Measurements from ENCODE around the gene HEPN1. TPM values are rescaled to one million over a fixed set of nuclear protein-coding genes. Genes with fewer than 3 reads are reported as not detected.
A peak's percentile ranks its signal among the peaks of the same experiment; 100 is the strongest.

HEPN1 gene
- total and polyA plus RNA-seq, 4 donors: 0.51 TPM; not detected in 3

GRCh38 chr11:124902616-124903015 is 16.4 kb upstream of the HEPN1 start:
- no peaks in the 10 kb centered on the region for H3K9me3 ChIP-seq (ENCODE audit: control insufficient read depth, low read length)
- H3K4me1 ChIP-seq (ENCODE audit: control insufficient read depth in 1 of 2, insufficient read depth in 2 of 2, low read length in 2 of 2): no peaks in the 10 kb centered on the region
- DNase-seq (no peak), ATAC-seq (ENCODE audit: low FRiP score) (no peak)
- no peaks in the 10 kb centered on the region for H3K36me3 ChIP-seq (ENCODE audit: control insufficient read depth in 1 of 2, insufficient read depth in 2 of 2, low read length in 1 of 2)
- H3K27ac ChIP-seq (ENCODE audit: low read depth in 1 of 2, low read length in 2 of 2): no peak overlapping the region
- no peak overlapping the region for H3K4me3 ChIP-seq (ENCODE audit: low read length in 2 of 2)
- intact Hi-C loops (cut with DNase I): no loop called here
- no peaks in the 10 kb centered on the region for H3K27me3 ChIP-seq (ENCODE audit: control insufficient read depth in 1 of 2, insufficient read depth in 2 of 2, low read length in 1 of 2)
- WGBS, 2 donors: 95 to 97% methylated on average over 1 of the region's 1 CpG

- Histone ChIP-seq H3K27me3 (ENCODE audit: control insufficient read depth in 1 of 2, insufficient read depth in 2 of 2, low read length in 1 of 2) (no peaks in the 10 kb centered on the region), H3K4me1 (ENCODE audit: control insufficient read depth in 1 of 2, insufficient read depth in 2 of 2, low read length in 2 of 2) (no peaks in the 10 kb centered on the region), H3K27ac (ENCODE audit: low read depth in 1 of 2, low read length in 2 of 2) (no peak overlapping the region), H3K9me3 (ENCODE audit: control insufficient read depth, low read length) (peaks cover 2% of the 10 kb centered on the region), H3K4me3 (ENCODE audit: low read length in 2 of 2) (no peak overlapping the region), H3K36me3 (ENCODE audit: control insufficient read depth in 1 of 2, insufficient read depth in 2 of 2, low read length in 1 of 2) (no peaks in the 10 kb centered on the region)
- DNase-seq: no peak
- 73 to 81% methylated on average over 3 of the region's 3 CpGs for WGBS, 2 donors
- intact Hi-C loops (cut with DNase I): no loop called here
- ATAC-seq (ENCODE audit: low FRiP score): no peak
Measured at GRCh38 chr11:124915541-124916369, 3.3 kb upstream of the HEPN1 start.

GRCh38 chr11:124916370-124916710 is 2.7 kb upstream of the HEPN1 start:
- no peaks in the 10 kb centered on the region for H3K27me3 ChIP-seq (ENCODE audit: control insufficient read depth in 1 of 2, insufficient read depth in 2 of 2, low read length in 1 of 2)
- DNase-seq (no peak), ATAC-seq (ENCODE audit: low FRiP score) (no peak)
- H3K9me3 ChIP-seq (ENCODE audit: control insufficient read depth, low read length): peaks cover 2% of the 10 kb centered on the region
- no peaks in the 10 kb centered on the region for H3K4me1 ChIP-seq (ENCODE audit: control insufficient read depth in 1 of 2, insufficient read depth in 2 of 2, low read length in 2 of 2)
- no peak overlapping the region for H3K4me3 ChIP-seq (ENCODE audit: low read length in 2 of 2)
- no peaks in the 10 kb centered on the region for H3K36me3 ChIP-seq (ENCODE audit: control insufficient read depth in 1 of 2, insufficient read depth in 2 of 2, low read length in 1 of 2)
- intact Hi-C loops (cut with DNase I): no loop called here
- H3K27ac ChIP-seq (ENCODE audit: low read depth in 1 of 2, low read length in 2 of 2): no peak overlapping the region

- no peaks in the 10 kb centered on the region for H3K4me1 ChIP-seq (ENCODE audit: control insufficient read depth in 1 of 2, insufficient read depth in 2 of 2, low read length in 2 of 2)
- no peak for ATAC-seq (ENCODE audit: low FRiP score)
- no peak overlapping the region for H3K4me3 ChIP-seq (ENCODE audit: low read length in 2 of 2)
- no peaks in the 10 kb centered on the region for H3K27me3 ChIP-seq (ENCODE audit: control insufficient read depth in 1 of 2, insufficient read depth in 2 of 2, low read length in 1 of 2)
- no peaks in the 10 kb centered on the region for H3K9me3 ChIP-seq (ENCODE audit: control insufficient read depth, low read length)
- no peaks in the 10 kb centered on the region for H3K36me3 ChIP-seq (ENCODE audit: control insufficient read depth in 1 of 2, insufficient read depth in 2 of 2, low read length in 1 of 2)
- 73 to 80% methylated on average over 6 of the region's 6 CpGs for WGBS, 2 donors
- no peak overlapping the region for H3K27ac ChIP-seq (ENCODE audit: low read depth in 1 of 2, low read length in 2 of 2)
- intact Hi-C loops (cut with DNase I): no loop called here
- DNase-seq: no peak
Measured at GRCh38 chr11:124917115-124917637, 1.9 kb upstream of the HEPN1 start.

- Histone ChIP-seq H3K27me3 (ENCODE audit: control insufficient read depth in 1 of 2, insufficient read depth in 2 of 2, low read length in 1 of 2) (no peaks in the 10 kb centered on the region), H3K4me3 (ENCODE audit: low read length in 2 of 2) (no peak overlapping the region), H3K9me3 (ENCODE audit: control insufficient read depth, low read length) (no peaks in the 10 kb centered on the region), H3K4me1 (ENCODE audit: control insufficient read depth in 1 of 2, insufficient read depth in 2 of 2, low read length in 2 of 2) (no peaks in the 10 kb centered on the region), H3K36me3 (ENCODE audit: control insufficient read depth in 1 of 2, insufficient read depth in 2 of 2, low read length in 1 of 2) (no peaks in the 10 kb centered on the region), H3K27ac (ENCODE audit: low read depth in 1 of 2, low read length in 2 of 2) (no peak overlapping the region)
- WGBS, 2 donors: 98% methylated on average over 2 of the region's 2 CpGs
- DNase-seq (no peak), ATAC-seq (ENCODE audit: low FRiP score) (no peak)
- intact Hi-C loops (cut with DNase I): no loop called here
Measured at GRCh38 chr11:124919898-124920297, 848 bp downstream of the HEPN1 start.

GRCh38 chr11:124920356-124920755 is 1.3 kb downstream of the HEPN1 start:
- ATAC-seq (ENCODE audit: low FRiP score): no peak
- H3K27ac ChIP-seq (ENCODE audit: low read depth in 1 of 2, low read length in 2 of 2): no peak overlapping the region
- intact Hi-C loops (cut with DNase I): no loop called here

GRCh38 chr11:124920870-124921609 is 2.0 kb downstream of the HEPN1 start:
- H3K27me3 ChIP-seq (ENCODE audit: control insufficient read depth in 1 of 2, insufficient read depth in 2 of 2, low read length in 1 of 2): no peaks in the 10 kb centered on the region
- H3K4me1 ChIP-seq (ENCODE audit: control insufficient read depth in 1 of 2, insufficient read depth in 2 of 2, low read length in 2 of 2): no peaks in the 10 kb centered on the region
- H3K36me3 ChIP-seq (ENCODE audit: control insufficient read depth in 1 of 2, insufficient read depth in 2 of 2, low read length in 1 of 2): no peaks in the 10 kb centered on the region
- H3K27ac ChIP-seq (ENCODE audit: low read depth in 1 of 2, low read length in 2 of 2): no peak overlapping the region
- ATAC-seq (ENCODE audit: low FRiP score) (peak; percentile 78), DNase-seq (peak; percentile 85 to 90)
- H3K4me3 ChIP-seq (ENCODE audit: low read length in 2 of 2): peak overlapping the region; percentile 22 to 27
- no peaks in the 10 kb centered on the region for H3K9me3 ChIP-seq (ENCODE audit: control insufficient read depth, low read length)
- WGBS, 2 donors: 5% methylated on average over 60 to 82 of the region's 82 CpGs
- intact Hi-C loops (cut with DNase I): no loop called here

More at GRCh38 chr11:124920356-124920755, 1.3 kb downstream of the HEPN1 start:
- Histone ChIP-seq H3K4me1 (ENCODE audit: control insufficient read depth in 1 of 2, insufficient read depth in 2 of 2, low read length in 2 of 2) (no peaks in the 10 kb centered on the region), H3K4me3 (ENCODE audit: low read length in 2 of 2) (no peak overlapping the region), H3K27me3 (ENCODE audit: control insufficient read depth in 1 of 2, insufficient read depth in 2 of 2, low read length in 1 of 2) (no peaks in the 10 kb centered on the region), H3K9me3 (ENCODE audit: control insufficient read depth, low read length) (no peaks in the 10 kb centered on the region), H3K36me3 (ENCODE audit: control insufficient read depth in 1 of 2, insufficient read depth in 2 of 2, low read length in 1 of 2) (no peaks in the 10 kb centered on the region)
- 91 to 97% methylated on average over 5 of the region's 5 CpGs for WGBS, 2 donors
- DNase-seq: no peak

- Histone ChIP-seq H3K27ac (ENCODE audit: low read depth in 1 of 2, low read length in 2 of 2) (no peak overlapping the region), H3K4me1 (ENCODE audit: control insufficient read depth in 1 of 2, insufficient read depth in 2 of 2, low read length in 2 of 2) (no peaks in the 10 kb centered on the region), H3K36me3 (ENCODE audit: control insufficient read depth in 1 of 2, insufficient read depth in 2 of 2, low read length in 1 of 2) (no peaks in the 10 kb centered on the region), H3K4me3 (ENCODE audit: low read length in 2 of 2) (no peak overlapping the region), H3K27me3 (ENCODE audit: control insufficient read depth in 1 of 2, insufficient read depth in 2 of 2, low read length in 1 of 2) (no peaks in the 10 kb centered on the region), H3K9me3 (ENCODE audit: control insufficient read depth, low read length) (no peaks in the 10 kb centered on the region)
- 90 to 94% methylated on average over 4 of the region's 4 CpGs for WGBS, 2 donors
- ATAC-seq (ENCODE audit: low FRiP score) (no peak), DNase-seq (no peak)
- intact Hi-C loops (cut with DNase I): no loop called here
Measured at GRCh38 chr11:124922831-124923230, 3.8 kb downstream of the HEPN1 start.

- no peak for DNase-seq
- no peaks in the 10 kb centered on the region for H3K36me3 ChIP-seq (ENCODE audit: control insufficient read depth in 1 of 2, insufficient read depth in 2 of 2, low read length in 1 of 2)
- H3K4me3 ChIP-seq (ENCODE audit: low read length in 2 of 2): no peak overlapping the region
- H3K4me1 ChIP-seq (ENCODE audit: control insufficient read depth in 1 of 2, insufficient read depth in 2 of 2, low read length in 2 of 2): no peaks in the 10 kb centered on the region
- H3K27ac ChIP-seq (ENCODE audit: low read depth in 1 of 2, low read length in 2 of 2): no peak overlapping the region
- H3K9me3 ChIP-seq (ENCODE audit: control insufficient read depth, low read length): no peaks in the 10 kb centered on the region
- intact Hi-C loops (cut with DNase I): no loop called here
- no peak for ATAC-seq (ENCODE audit: low FRiP score)
- no peaks in the 10 kb centered on the region for H3K27me3 ChIP-seq (ENCODE audit: control insufficient read depth in 1 of 2, insufficient read depth in 2 of 2, low read length in 1 of 2)
Measured at GRCh38 chr11:124923296-124923695, 4.2 kb downstream of the HEPN1 start.
